IMR-90 (cell line): ENCODE measurements around the gene ELOVL5.

Source experiments
- CEBPB ChIP-seq: IDR thresholded peaks from 2 replicates; pipeline ENCODE4 v1.6.1; 2012; ENCODE audit warnings: low read depth, low read length, improper control_type of control experiment
- CHD1 ChIP-seq: IDR thresholded peaks from 2 replicates; pipeline ENCODE4 v1.6.1; 2012; ENCODE audit warnings: low read depth, low read length, improper control_type of control experiment
- MAZ ChIP-seq: IDR thresholded peaks from 2 replicates; pipeline ENCODE4 v1.6.1; 2012; ENCODE audit warnings: low read depth, mild to moderate bottlenecking, low read length, improper control_type of control experiment, moderate library complexity, borderline replicate concordance
- MXI1 ChIP-seq: IDR thresholded peaks from 2 replicates; pipeline ENCODE4 v1.6.1; 2012; ENCODE audit warnings: low read depth, mild to moderate bottlenecking, low read length, moderate library complexity, borderline replicate concordance
- POLR2A ChIP-seq: IDR thresholded peaks from 2 replicates; pipeline ENCODE4 v1.6.1; 2012; ENCODE audit warnings: mild to moderate bottlenecking, low read depth, low read length
- RAD21 ChIP-seq: IDR thresholded peaks from 2 replicates; pipeline ENCODE4 v1.6.1; 2012; ENCODE audit warnings: low read length, improper control_type of control experiment
- RCOR1 ChIP-seq: IDR thresholded peaks from 2 replicates; pipeline ENCODE4 v1.6.1; 2012; ENCODE audit warnings: mild to moderate bottlenecking, low read length, improper control_type of control experiment; ENCODE audit not compliant: insufficient replicate concordance
- SMC3 ChIP-seq: fragments of 150-350 bp; IDR thresholded peaks from 2 replicates; pipeline ENCODE4 v1.6.1; 2016; ENCODE audit warnings: low read depth, mild to moderate bottlenecking, antibody characterized with exemption, low read length, moderate library complexity
- TF ChIP-seq, protein P1 (sequence below): conservative IDR thresholded peaks from 2 replicates; pipeline ENCODE4 v1.5.1; 2012; ENCODE audit warnings: mild to moderate bottlenecking, low read depth, low read length, improper control_type of control experiment
- TF ChIP-seq, protein P2 (sequence below): fragments of 150-350 bp; IDR thresholded peaks from 2 replicates; pipeline ENCODE4 v1.6.1; 2017; ENCODE audit warnings: mild to moderate bottlenecking, antibody characterized with exemption, low read length, low read depth

GRCh38 chr6:53395986-53396385, 47.2 kb upstream of the ELOVL5 start:
- TF ChIP-seq, protein P1, sequence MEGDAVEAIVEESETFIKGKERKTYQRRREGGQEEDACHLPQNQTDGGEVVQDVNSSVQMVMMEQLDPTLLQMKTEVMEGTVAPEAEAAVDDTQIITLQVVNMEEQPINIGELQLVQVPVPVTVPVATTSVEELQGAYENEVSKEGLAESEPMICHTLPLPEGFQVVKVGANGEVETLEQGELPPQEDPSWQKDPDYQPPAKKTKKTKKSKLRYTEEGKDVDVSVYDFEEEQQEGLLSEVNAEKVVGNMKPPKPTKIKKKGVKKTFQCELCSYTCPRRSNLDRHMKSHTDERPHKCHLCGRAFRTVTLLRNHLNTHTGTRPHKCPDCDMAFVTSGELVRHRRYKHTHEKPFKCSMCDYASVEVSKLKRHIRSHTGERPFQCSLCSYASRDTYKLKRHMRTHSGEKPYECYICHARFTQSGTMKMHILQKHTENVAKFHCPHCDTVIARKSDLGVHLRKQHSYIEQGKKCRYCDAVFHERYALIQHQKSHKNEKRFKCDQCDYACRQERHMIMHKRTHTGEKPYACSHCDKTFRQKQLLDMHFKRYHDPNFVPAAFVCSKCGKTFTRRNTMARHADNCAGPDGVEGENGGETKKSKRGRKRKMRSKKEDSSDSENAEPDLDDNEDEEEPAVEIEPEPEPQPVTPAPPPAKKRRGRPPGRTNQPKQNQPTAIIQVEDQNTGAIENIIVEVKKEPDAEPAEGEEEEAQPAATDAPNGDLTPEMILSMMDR: no peak
- TF ChIP-seq MAZ: no peak
- no peak for TF ChIP-seq SMC3
- no peak for TF ChIP-seq POLR2A
- no peak for TF ChIP-seq MXI1
- TF ChIP-seq RCOR1: no peak
- no peak for TF ChIP-seq RAD21
- no peak for TF ChIP-seq CHD1
- no peak for TF ChIP-seq CEBPB
- TF ChIP-seq, protein P2, sequence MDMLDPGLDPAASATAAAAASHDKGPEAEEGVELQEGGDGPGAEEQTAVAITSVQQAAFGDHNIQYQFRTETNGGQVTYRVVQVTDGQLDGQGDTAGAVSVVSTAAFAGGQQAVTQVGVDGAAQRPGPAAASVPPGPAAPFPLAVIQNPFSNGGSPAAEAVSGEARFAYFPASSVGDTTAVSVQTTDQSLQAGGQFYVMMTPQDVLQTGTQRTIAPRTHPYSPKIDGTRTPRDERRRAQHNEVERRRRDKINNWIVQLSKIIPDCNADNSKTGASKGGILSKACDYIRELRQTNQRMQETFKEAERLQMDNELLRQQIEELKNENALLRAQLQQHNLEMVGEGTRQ: no peak
